Fibroblast of gingiva (primary cell): Measurements from ENCODE around the gene TMC8.
A peak's percentile ranks its signal among the peaks of the same experiment; 100 is the strongest.
"Not testable (repeated sequence)": the region's sequence is repeated elsewhere in the genome, so short reads cannot be mapped to it uniquely, and the experiment has no call there.

Experiments used
- DNase-seq: peaks from one replicate; pipeline ENCODE4 v3.0.0-alpha.2; 2011; ENCODE audit warnings: low read depth

Gene TMC8

DNA sequence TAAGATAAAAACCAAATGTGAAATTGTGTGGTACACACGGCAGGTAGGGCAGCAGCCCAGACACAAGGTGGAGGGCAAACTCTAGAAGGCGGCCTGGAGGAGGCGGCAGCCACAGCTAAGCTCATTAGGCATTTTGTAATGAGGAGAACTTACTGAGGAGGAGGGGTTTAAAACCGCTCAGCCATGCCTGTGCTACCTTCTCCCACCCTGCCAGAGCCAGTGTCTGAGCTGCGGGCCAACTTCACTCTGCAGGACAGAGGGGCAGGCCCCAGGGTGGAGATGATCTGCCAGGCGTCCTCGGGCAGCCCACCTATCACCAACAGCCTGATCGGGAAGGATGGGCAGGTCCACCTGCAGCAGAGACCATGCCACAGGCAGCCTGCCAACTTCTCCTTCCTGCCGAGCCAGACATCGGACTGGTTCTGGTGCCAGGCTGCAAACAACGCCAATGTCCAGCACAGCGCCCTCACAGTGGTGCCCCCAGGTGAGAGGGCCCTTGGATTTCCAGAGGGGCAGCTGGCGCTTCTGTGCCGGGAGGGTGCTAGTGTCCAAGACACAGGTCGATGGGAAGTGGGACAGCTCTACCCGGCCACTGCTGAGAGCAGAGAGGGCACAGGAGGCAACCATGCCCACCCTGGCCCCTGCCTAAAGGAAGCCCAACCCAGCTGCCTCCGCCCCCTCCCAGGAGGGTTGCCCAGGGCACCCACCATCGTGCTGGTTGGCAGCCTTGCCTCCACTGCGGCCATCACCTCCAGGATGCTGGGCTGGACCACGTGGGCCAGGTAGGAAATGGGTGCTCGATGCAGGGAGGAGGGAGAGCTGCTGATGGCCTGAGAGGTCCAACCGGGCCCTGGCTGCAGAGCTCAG, 33.5 kb downstream of the TMC8 start:
- DNase-seq = no peak

DNA sequence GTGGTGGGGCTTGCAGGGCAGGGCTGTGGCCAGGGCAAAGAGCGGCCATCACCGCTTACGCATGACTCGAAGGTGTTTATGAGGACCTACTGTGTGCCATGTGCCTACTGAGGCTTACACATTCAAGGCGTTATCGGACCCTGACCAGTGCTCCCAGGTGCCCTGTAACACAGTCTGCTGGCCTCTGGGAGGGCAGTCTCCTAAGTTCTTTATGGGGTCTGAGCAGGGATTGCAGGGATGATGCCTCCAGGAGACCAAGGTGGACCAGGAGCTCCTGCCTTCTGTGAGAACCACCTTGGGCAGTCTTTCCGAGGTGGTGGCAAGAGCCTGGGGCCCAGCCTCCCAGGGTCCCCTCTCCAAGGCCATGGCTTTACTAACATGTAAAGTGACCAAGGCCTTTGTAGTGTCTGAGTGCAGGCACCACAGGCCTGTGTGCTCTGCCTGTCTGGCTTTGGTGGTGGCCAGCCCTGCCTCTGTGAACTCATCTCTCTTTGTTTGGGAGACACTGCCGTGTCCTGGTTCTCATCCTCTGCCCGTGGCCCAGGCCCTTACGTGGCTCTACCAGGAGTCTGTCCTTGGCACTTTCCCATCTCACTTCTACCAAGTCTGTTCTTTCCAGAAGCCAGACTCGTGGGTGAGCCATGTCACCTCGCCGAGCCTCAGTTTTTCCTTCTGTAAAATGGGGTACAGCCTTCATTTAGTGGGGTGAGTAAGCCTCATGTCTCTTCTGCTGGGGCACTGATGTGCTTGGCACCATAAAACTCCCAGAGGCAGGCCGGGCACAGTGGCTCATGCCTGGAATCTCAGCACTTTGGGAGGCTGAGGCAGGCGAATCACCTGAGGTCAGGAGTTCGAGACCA, 34.4 kb downstream of the TMC8 start:
- no peak for DNase-seq

DNA sequence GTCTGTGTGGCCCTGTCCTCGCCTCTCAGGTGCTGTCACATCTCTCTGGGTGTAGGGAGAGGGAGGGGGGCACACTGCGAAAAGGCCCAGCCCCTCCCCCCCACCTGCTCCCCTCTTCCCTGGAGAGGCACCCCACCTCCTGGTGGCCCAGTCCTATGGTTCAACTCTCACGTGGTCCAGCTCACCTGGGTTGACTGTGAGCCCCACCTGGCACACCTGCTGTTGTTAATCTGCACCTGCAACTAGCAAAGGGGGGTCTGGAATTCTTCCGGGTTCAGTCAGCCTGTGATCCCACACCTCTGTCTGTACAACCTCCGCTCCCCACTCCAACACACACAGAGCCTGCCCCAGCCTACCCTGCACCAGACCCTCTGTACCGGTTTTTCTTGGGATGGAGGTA, 35.8 kb downstream of the TMC8 start:
- no peak for DNase-seq

DNA sequence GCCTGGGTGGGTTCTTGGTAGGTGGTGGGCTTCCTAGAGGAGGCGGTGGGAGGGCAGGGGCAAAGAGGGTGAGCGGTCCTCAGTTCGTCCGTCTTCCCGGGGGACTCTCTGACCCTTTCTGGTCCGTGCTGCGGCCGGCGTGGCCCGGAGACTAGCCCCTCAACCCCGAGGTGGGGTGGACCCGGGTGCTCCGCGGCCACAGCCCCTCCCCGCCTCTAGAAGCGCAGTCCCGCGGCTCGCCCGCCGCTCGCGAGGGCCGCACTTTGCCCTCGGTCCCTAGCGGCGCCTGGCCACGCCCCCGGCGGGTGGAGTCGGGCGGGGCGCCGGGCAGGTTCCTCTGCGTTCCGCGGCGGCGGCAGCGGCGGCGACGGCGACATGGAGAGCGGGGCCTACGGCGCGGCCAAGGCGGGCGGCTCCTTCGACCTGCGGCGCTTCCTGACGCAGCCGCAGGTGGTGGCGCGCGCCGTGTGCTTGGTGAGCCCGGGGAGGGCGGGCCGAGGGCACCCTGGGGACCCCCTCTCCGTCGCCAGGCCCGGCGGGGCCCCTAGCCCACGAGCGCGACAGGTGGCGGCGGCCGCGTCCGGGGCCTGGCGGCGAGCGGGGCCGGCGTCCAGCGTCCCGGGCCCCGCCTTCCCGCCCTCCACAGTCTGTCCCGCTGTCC, 37.8 kb downstream of the TMC8 start, which contains the start of gene SYNGR2:
Gene SYNGR2 (plus strand): TSS at position 340 of the 661 bp plus-strand sequence. CDS start 36 bp downstream, at position 376.
- DNase-seq = peak; percentile 30

DNA sequence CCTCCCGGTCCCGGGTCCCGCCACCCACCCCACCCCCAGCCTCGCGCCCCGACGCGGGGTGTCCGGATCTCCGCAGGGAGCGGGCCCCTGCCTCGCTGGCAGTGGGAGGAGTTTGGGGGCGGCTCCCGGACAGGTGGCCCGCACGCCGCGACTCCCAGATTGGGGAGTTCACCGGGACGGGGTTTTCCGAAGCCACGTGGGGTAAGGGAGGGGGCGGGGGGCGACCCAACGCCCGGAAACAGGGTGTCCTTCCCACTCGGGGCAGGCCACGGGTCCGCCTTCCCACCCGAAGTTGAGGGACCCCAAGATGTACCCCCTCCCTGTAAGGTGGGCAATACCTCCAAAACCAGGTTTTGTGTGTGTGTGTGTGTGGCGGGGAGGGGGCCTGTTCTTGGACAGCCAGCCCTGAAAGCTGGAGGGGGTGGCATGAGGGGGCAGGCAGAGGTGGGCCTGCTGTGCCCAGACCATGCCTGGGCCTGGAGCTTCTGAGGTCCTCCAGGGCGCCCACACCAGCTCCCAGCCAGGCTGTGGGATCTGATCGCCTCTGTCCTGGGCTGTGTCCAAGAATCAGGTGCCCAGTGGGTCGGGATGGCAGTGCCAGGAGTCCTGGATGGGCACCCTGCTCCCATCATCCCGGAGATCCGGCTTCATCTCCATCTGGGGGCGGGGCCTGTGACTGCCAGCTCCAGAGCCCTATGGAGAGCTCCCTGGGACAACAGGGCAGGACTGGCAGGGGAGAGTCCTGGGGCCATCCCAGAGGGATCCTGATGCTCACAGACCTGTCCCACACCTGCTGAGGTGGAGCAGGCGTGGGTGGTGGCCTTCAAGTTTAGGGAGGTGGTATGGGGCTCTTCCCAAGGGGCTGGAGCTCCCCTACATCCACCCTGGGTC, 38.6 kb downstream of the TMC8 start:
- DNase-seq = peak; percentile 37

DNA sequence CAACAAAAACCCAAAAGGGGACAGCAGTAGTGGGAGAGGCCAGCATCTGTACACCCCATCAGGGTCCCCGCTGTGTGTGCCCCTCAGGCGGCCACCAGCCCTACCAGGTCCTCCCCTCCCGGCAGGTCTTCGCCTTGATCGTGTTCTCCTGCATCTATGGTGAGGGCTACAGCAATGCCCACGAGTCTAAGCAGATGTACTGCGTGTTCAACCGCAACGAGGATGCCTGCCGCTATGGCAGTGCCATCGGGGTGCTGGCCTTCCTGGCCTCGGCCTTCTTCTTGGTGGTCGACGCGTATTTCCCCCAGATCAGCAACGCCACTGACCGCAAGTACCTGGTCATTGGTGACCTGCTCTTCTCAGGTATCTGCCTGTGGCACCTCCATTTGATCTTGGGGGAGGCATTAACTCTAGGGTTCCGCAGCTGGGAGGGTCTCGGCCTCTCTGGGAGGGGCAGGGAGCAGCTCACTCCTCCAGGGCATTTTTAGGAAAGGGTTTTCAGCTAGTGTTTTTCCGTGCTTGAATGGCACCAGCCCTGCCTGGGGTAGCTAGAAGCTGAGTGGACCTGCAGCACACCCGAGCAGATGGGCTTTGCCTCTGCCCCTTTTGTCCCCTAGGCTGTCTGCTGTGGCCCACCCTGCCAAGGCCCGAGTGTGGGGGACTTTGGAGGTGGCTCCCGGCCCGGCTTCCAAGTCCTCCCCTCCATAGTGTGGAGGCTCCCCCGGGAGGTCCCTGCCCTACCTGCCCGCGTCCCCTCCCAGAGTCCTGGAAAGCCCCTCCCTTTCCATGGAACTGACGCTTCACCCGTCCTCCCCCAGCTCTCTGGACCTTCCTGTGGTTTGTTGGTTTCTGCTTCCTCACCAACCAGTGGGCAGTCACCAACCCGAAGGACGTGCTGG, 40.4 kb downstream of the TMC8 start:
- no peak for DNase-seq

DNA sequence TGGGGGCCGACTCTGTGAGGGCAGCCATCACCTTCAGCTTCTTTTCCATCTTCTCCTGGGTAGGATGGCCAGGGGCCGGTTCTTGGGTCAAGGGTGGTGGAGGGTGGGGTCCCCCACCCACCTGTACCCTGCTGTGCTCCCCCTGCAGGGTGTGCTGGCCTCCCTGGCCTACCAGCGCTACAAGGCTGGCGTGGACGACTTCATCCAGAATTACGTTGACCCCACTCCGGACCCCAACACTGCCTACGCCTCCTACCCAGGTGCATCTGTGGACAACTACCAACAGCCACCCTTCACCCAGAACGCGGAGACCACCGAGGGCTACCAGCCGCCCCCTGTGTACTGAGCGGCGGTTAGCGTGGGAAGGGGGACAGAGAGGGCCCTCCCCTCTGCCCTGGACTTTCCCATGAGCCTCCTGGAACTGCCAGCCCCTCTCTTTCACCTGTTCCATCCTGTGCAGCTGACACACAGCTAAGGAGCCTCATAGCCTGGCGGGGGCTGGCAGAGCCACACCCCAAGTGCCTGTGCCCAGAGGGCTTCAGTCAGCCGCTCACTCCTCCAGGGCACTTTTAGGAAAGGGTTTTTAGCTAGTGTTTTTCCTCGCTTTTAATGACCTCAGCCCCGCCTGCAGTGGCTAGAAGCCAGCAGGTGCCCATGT, 41.1 kb downstream of the TMC8 start:
- not testable (repeated sequence) for DNase-seq

DNA sequence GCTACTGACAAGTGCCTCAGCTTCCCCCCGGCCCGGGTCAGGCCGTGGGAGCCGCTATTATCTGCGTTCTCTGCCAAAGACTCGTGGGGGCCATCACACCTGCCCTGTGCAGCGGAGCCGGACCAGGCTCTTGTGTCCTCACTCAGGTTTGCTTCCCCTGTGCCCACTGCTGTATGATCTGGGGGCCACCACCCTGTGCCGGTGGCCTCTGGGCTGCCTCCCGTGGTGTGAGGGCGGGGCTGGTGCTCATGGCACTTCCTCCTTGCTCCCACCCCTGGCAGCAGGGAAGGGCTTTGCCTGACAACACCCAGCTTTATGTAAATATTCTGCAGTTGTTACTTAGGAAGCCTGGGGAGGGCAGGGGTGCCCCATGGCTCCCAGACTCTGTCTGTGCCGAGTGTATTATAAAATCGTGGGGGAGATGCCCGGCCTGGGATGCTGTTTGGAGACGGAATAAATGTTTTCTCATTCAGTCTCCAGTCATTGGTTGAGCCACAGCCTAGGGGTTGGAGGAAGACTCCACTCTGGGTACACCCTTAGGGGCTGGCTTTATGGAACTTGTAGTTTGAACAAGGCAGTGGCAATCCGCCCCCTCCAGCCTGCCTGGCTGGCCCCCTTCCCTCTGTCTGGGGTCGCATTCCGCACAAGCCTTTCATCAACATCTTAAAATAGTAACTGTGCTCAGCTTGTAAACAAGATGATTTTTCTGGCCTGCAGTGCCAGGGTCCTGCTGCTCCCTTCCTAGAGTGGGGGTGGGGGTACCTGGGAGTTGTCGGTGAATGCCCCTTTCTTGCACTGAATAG, 41.9 kb downstream of the TMC8 start:
- peak; percentile 11 for DNase-seq

DNA sequence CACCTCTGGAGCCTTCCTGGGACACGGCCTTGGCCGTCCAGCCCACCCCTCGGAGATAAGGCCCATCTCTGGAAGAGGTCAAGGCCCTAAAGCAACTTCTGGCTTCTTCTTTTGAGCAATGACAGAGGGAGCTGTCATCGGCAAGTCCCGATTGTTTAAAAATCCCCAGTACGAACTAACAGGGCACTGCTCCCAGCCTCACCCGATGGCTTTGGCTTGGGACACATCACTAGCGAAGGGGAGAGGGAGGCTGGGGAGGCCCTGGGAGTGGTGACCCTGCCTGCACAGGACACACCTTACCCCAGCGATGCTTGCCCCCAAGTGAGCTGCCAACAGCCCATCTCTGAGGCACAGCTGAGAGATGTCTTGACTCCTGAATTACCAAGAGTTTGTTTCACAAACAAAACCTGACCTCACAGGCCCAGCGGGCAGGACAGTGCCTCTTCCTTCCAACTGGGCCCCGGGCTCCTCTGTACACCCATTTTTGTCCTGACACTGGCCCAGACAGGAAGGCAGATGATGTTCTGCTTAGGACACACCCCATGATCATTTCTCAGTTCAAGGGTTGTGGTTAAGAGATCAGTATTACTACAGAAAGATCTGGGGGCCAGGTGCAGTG, 42.6 kb downstream of the TMC8 start:
- no peak for DNase-seq

DNA sequence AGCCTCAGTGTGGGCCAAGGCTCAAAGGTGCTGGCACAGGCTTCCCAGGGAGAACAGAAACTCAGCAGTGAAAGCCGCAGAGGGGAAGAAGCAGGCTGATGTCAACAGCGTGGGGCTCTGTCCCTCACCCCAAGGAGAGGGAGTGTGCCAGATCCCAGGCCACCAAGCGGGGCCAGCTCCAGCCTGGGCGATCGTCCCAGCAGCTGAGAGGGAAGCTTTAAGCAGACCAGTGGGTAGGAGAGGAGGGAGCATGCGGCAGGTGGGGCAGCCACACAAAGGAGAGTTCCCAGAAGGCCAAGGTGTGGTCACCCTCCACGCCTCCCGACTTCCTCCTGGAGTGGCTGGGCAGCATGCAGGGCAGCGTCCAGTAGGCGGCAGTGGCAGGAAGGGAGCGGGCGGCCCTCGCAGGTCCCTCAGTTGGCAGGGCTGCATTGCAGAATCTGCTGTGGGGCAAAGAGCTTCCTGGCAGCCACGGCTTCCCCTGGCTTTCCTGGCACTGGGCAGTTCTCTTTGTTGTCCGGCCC, 43.8 kb downstream of the TMC8 start:
- DNase-seq = peak; percentile 29

DNA sequence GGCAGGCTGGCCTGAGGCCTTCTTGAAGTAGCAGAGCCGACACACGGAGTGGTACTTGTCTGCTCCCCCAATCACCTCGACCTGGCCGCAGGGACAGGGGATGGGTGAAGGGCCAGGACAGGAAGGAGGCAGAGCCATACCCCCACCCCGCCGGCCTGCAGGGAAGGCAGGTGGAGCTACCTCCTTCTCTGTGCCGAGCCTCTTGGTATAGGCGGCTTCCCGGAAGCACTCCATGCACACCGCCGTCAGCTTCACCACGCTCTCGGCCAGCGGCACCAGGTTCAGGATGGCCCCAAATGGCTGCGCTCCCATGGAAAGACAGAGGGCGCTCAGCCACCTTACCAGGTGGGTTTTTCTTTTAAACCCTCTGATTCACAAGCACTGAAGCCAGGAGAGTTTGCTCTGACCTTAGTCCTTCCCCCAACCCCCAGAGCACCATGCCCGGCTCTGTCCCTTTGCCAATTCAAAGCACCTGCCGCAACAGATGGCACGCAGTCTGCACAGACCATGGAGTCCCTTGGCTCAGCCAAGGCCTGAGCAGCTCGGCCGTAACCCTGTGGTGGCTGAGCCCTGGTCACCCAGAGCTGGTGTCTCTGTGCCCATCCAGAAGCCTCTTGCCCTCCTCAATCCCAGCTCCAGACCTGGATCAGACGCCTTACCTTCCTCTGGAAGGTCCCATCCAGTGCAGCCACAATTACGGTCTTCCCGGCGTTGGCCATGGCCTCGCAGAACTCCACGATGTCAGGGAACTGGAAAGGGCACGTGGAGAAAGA, 44.5 kb downstream of the TMC8 start:
- no peak for DNase-seq

DNA sequence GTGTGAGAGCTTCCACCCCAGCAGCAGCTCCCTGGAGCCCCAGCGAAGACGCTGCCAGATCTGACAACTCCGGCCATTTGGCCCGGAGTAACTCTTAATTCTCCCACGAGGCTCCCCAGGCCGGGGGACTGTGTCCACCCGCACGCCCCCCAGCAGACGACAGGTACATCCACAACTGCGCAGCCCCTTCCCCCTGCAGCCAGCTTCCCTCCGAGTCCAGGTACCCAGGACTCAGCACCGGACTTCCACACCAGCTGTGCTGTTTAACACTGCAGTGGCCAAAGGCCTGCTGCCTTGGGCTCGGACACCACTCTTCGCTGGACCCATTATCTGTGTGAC, 45.0 kb downstream of the TMC8 start:
- DNase-seq = no peak

DNA sequence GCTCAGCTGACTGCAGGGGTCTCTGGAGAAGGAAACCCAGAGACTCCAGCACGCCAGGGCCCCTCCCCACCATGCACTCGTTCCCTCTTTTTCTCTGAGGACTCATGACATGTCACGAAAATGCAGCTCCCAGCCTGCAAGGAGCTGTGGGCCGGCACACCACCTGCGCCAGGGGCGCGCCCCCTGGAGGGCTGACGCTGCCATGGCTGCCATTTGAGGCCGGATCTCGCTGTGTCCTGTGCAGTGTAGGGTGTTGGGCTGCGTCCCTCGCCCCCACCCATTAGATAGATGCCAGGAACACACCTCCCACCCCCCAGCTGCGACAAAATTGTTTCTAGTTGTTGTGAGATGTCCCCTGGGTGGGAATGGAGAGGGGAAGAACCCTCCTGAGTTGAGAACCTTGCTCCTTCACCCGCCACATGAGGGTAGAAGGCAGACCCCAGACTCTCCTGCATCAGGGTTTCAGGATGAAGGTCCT, 46.0 kb downstream of the TMC8 start:
- DNase-seq = peak; percentile 39

DNA sequence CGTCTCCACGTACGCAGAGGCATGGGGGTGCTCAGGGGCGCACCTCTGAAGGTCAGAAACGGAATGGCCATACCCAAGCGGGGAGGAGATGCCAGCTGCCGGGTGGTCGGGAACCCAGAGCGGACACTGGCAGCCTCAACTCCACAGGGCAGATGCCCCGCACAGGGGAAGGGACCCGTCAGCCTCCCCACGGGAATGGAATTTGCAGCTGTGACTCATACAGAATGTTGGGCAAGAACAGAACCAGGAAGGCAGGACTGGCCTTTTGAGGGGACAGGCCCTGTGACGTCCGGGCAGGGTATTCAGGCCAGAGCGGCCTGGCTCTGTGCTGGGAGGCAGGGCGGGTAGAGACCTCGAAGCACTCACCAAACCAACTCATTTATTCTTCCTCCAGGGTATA, 48.8 kb downstream of the TMC8 start:
- DNase-seq = peak; percentile 79

DNA sequence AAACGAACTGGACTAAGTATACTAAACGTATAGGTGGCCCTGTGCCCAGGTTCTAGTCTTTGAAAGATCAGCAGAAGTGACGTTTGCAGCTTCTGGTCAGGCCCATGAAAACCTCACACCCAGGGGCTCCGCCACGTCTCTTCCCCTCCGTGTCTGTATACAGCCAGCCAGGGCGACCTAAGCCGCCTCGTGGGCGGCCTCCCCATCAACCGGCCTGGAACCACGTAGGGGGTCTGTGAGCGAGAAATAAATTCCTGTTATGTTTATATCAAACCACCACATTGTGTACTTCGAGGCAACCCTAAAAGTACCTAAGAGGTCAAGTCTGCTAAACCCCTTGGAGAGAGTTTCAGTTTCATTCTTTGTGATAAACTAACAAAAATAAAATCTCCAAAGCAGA, 49.5 kb downstream of the TMC8 start:
- DNase-seq = no peak

DNA sequence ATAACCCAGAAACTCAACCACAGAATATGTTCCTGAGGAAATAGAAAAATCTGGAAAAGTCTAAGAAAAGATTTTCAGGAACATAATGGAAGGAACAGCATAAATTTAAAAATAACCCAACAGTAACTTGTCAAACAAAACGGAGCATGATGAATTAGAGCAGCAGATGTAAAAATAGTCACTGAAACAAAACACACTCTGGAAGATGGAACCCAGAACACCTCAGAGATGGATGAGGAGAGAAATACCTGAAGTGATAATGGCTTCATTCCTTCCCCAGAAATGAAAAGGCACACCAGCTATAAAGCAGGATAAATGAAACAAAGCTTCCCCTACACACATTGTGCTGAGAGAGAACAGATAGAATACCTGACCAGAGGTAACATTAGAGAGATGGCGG, 49.9 kb downstream of the TMC8 start:
- DNase-seq = no peak

DNA sequence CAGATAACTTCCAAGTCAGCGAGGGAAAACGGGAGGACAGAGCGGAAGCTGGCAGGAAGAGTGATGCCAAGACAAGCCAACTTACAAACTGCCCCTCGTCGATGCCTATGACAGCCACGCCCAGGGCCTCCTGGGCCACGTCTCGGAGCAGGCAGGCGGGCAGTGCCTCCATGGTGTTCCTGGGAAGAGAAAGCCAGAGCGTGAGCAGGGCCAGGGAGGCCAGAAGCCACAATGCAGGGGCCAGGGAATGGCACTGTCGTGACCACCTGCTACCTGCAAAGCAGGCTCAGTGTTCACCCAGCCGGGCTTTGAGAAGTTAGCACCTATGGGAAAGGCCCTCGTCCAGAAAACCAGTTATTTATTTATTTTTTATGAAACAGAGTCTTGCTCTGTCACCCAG, 51.9 kb downstream of the TMC8 start:
- DNase-seq = no peak

DNA sequence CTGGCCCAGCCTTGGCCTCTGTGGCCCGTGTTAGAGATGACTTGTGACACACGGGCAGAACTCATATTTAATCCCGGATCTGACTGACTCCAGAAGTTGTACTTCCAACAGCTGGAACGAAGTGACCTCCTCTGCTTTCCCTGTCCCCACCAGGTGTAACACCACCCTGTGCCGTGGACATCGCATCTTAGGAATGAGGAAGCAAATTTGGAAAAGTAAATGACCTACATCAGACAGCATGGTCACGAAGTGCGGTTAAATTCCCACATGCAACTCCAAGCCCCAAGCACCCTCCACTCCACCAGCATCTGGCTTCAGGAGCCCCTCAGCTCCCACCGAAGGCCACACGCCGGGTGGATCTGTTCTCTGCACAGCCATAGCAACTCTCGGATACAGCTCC, 53.3 kb downstream of the TMC8 start:
- no peak for DNase-seq
